Smooth muscle cell of the coronary artery (primary cell): ENCODE measurements around the gene ZNF836. TPM values are rescaled to one million over a fixed set of nuclear protein-coding genes. Genes with fewer than 3 reads are reported as not detected.

Experiments used
- total RNA-seq: library from RNA; depleted of rRNA; stranded (reverse); fragments of >200 nt; gene quantifications from 2 replicates; pipeline ENCODE4 v1.2.3, GENCODE V29; 2014; ENCODE audit warnings: low replicate concordance

The ZNF836 gene
- 6.1 and 6.8 TPM in 2 replicates for total RNA-seq

DNA sequence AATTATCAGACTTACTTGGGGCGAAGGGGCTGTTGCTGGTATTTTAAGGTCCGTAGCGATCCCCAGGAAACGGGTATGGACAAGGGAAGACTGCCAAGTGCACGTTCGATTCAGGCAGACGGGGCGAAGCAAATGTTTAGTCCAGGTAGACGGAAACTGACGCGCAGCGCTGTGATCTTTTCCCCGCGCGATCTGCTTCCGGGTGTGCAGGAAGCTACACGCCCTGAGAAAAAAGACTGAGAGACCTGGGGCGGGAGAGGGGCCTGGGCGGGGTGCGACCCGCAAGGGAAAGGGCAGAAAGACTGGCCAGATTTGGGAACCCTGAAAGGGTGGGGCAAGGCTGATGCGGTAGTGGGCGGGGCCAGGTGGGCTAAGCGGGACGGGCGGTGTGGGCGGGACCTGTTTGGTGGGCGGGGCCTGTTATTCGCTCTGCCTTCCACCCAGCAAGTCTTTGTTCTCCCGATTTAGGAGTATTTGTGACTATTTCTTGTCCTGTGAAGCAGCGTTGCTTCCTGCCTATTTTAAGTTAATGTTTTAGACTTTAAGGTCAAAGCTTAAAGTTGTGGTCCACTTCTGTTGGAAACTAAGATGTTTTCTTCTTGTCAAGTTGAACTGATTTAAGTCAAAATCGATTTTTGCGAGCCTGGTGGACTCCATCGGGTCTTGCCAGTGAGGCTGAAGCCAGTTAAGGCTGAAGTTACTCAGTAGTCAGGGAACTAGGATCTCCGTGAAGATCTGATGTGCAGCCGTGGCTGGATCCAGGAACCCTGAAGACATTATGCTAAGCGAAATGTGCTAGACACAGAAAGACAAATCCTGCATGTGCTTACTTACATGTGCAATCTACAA is at the start of gene ZNF836:
Gene ZNF836, minus strand, starts transcription at position 301 of the 849 bp plus-strand sequence. CDS start 3,549 bp downstream, outside the sequence.

DNA sequence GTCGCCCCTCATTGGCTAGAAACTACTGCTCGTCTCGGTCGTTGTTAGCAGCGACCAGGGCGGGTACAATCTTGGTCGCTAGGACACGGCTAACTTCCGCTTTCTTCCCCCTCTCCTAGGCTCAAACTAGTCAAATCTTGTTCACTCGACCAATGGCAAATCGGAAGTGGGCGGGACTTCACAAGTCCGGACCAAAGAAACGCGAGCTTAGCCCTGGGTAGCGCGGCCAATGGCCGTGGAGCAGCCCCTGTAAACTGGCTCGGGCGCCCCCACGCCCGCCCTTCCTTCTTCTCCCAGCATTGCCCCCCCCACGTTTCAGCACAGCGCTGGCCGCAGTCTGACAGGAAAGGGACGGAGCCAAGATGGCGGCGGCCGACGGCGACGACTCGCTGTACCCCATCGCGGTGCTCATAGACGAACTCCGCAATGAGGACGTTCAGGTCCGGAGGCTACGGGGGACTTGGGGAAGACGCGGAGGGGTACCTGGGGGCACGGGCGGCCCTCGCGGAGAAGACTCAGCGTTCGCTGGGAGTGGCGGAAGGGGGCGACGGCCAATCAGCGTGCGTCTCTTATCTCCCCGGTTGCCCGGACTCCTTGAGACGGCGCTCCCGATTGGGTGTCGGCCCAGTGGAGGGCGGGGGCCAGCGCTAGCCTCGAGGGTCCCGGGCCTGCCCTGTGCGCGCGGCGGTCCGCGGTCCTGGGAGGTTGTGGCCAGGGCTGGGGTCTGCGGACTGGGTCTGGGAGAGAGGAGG is 18.5 kb upstream of the ZNF836 start, which contains the start of gene PPP2R1A:
Gene PPP2R1A, plus strand, starts transcription at position 318 of the 752 bp plus-strand sequence. Its CDS starts 45 bp downstream, at position 363.

GRCh38 chr19:52139252-52140031 is 32.0 kb downstream of the ZNF836 start, which contains the start of gene ZNF616:
Gene ZNF616 (minus strand): TSS chr19:52139938. CDS start chr19:52130512, 9,426 bp downstream.

Other genes starting within 250 kb of the ZNF836 start
- 5.6 and 8.1 TPM in 2 replicates for gene ZNF613, start 244.1 kb downstream of the ZNF836 start, total RNA-seq
- 8.0 and 14.3 TPM in 2 replicates for gene ZNF350, start 184.8 kb downstream of the ZNF836 start, total RNA-seq
- gene ZNF615, start 163.4 kb downstream of the ZNF836 start, total RNA-seq: 10.7 and 17.6 TPM in 2 replicates
- gene ZNF614, start 143.2 kb downstream of the ZNF836 start, total RNA-seq: 6.8 and 10.9 TPM in 2 replicates
- gene ZNF432, start 122.8 kb downstream of the ZNF836 start, total RNA-seq: 6.1 and 9.5 TPM in 2 replicates
- gene ZNF841, start 75.9 kb downstream of the ZNF836 start, total RNA-seq: 16.1 and 25.4 TPM in 2 replicates
- 10.6 and 11.6 TPM in 2 replicates for gene ZNF616, start 31.7 kb downstream of the ZNF836 start, total RNA-seq
- gene PPP2R1A, start 18.4 kb upstream of the ZNF836 start, total RNA-seq: 110 and 120 TPM in 2 replicates
- gene ZNF766, start 98.0 kb upstream of the ZNF836 start, total RNA-seq: 14.7 and 21.5 TPM in 2 replicates
- gene ZNF480, start 125.5 kb upstream of the ZNF836 start, total RNA-seq: 2.0 and 4.4 TPM in 2 replicates
- gene ZNF610, start 164.6 kb upstream of the ZNF836 start, total RNA-seq: 4.3 and 4.6 TPM in 2 replicates
- gene ZNF880, start 198.3 kb upstream of the ZNF836 start, total RNA-seq: 12.3 and 26.0 TPM in 2 replicates
- 12.3 and 15.9 TPM in 2 replicates for gene ZNF528, start 226.2 kb upstream of the ZNF836 start, total RNA-seq